HG02571 (cell line): ENCODE data around the gene UBE2Z.

ENCODE experiments used
- ATAC-seq: cut with Tn5 transposase; IDR thresholded peaks from one replicate; pipeline ENCODE4 v1.9.1; 2021; ENCODE audit warnings: mild to moderate bottlenecking, moderate library complexity; ENCODE audit not compliant: unreplicated experiment

UBE2Z gene

GRCh38 chr17:48954300-48954755 lies 46.1 kb downstream of the UBE2Z start:
- no peak for ATAC-seq

GRCh38 chr17:48960834-48961515 lies 52.8 kb downstream of the UBE2Z start:
- ATAC-seq, result no peak

GRCh38 chr17:48961516-48962233 lies 53.5 kb downstream of the UBE2Z start:
- no peak for ATAC-seq

DNA sequence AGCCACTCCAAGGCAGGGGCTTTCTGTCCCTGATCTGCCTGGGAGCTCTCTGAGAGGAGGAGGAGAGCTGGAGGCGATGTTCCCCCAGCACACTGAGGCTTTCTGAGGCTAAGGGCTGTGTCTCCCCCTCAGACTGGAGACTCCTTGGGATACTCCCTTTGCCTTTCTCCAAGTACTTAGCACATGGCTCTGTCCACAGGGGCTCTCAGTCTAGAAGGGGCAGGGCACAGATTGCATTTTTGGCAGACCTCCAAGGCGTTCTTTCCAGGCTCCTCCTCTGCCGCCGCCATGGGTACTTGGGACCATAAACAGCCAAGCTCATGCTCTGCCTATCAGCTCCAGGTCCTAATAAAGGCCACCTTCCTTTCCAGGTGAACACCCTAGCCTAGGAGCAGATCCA lies 62.0 kb downstream of the UBE2Z start:
- ATAC-seq, result no peak

GRCh38 chr17:48970865-48971687 lies 62.9 kb downstream of the UBE2Z start:
- ATAC-seq, result no peak

DNA sequence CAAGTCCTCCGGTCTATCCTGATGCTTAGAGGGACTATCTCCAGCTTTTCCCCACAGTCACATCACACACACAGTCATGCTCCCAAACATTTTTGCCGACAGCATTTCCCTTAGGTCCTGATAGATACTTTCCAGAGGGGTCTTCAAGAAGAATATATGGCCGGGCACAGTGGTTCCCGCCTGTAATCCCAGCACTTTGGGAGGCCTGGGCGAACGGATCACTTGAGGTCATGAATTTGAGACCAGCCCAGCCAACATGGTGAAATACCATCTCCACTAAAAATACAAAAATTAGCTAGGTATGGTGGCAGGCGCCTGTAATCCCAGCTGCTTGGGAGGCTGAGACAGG lies 64.5 kb downstream of the UBE2Z start:
- no peak for ATAC-seq

DNA sequence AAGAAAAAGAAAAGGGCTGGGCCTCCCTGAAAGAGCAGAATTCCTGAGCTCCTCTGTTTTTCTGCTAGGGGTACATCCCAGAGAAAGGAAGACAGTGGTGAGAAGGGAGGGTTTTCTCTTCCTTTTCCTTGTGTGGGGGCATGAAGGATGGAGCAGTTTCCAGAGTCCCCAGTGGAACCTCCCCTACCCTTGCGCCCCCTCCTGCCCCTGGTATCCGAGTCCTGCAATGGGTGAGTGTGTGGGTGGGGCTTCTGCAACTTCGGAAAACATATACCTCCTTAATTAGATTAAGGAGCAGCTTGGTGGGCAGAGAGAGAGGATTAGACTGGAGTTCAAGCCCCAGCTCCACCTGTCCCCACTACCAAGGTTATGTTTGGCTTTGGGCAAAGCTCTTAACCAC lies 65.6 kb downstream of the UBE2Z start:
- no peak for ATAC-seq
